ENCODE measurements around the gene RHBDD2.
"Not testable (repeated sequence)": the region's sequence is repeated elsewhere in the genome, so short reads cannot be mapped to it uniquely, and the experiment has no call there.

The RHBDD2 gene

DNA sequence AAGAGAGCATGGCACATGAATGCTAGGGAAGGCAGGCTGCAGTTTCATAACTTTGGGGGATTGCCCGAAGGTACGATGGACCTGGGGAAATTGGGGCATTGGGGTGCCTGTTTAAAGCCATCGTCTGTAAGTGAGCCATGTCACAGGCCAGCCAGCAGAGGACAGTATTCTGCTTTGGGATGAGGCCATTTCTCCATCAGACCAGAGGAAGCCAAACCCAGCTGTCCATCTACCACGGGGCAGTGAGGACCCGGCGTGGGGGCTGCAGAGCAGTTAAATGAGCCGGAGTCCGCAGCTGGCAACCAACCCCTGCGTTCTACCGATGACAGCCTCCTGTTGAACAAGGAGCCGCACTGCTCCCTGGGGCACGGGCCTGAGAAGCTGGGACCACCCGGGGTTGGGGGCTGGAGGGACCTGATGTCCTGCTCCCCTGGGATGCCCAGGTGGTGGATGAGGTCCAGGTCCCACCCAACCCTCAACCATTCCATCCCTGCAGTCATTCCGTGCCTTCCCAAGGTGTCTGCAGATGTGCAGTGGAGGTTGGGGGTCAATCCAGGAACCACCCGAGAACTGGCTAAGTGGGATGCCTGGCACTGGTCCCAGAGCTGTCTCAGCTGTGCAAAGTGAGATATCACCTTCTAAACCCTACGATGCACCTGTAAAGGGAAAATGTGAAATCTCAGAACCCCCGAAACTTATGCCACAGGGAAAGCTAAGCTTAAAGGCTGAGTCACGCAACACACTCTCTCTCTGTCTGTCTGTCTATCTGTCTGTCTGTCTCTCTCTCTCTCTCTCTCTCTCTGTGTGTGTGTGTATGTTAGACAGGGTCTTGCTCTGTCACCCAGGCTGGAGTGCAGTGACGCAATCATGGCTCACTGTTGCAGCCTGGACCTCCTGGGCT is 12.1 kb upstream of the RHBDD2 start:
- peak; percentile 46 to 56 for DNase-seq

DNA sequence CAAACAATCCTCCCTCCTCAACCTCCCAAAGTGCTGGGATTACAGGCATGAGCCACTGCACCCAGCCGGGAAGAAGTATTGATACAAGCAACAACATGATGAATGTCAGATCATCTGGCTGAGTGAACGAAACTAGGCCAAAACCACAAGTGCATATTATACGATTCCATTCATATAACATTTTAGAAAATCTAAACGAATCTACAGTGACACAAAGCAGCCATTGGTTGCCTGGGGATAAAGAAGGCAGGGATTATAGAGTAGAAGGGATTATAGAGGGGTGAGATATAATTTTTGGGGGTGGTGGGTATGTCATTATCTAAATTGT is 11.5 kb upstream of the RHBDD2 start:
- DNase-seq = no peak

DNA sequence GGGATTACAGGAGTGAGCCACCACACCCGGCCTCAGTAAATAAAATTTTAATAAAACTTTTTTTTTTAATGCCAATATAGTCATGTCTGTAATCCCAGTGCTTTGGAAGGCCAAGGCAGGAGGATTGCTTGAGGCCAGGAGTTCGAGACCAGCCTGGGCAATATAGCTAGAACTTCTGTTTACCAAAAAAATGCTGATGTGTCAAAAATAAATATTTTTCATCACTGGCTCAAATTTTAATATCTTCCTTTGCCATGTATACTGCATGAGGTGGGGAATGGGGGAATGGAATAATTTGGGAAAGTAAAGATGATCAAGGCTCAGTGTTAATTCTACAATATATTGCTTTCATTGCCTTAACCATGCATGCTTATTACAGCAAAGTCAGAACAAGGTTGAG is 10.7 kb upstream of the RHBDD2 start:
- DNase-seq = no peak

DNA sequence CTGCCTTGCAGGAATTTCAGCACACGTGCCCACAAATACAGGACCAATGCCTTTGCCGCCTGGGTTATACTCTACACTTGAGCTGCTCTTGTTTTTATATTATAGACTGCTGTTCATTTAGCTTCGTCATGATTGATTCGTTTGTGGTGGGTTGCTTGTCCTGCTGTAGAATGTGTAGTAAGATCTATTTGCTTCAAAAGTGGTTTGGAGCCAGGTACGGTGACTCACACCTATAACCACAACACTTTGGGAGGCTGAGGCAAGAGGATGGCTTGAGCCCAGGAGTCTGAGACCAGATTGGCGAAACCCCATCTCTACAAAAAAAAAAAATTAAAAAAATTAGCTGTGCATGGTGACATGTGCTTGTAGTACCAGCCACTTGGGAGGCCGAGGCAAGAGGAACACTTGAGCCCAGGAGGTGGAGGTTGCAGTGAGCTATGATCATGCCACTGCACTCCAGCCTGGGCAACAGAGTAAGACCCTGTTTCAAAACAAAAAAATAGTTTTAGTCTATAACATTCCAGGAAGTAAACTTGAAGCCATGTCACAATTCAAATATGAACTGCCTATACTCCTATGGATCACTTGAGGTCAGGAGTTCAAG is 9.0 kb upstream of the RHBDD2 start:
- peak in 1 of 2 experiments; percentile 42 for DNase-seq

DNA sequence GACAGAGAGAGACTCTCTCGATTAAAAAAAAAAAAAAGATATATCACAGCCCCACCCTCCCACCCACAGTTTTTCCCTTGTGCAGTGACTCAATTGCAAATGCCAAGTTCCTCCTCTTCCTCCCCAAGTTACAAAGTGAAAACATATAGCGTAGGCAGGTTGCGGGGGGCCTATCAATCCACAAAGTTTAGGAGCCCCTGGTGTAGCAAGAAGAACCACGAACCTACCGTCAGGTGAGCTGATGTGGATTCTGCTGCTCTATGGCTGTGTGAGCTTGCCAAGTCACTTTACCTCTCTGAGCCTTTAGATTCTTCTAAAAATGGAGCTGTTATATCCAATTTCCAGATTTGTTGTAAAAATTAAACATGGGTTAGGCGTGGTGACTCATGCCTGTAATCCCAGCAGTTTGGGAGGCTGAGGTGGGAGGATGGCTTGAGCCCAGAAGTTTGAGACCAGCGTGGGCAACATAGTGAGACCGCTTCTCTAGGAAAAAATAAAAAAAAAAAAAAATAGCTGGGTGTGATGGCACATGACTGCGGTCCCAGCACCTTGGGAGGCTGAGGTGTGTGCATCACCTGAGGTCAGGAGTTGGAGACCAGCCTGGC is 8.2 kb upstream of the RHBDD2 start:
- DNase-seq = peak; percentile 51 to 58

DNA sequence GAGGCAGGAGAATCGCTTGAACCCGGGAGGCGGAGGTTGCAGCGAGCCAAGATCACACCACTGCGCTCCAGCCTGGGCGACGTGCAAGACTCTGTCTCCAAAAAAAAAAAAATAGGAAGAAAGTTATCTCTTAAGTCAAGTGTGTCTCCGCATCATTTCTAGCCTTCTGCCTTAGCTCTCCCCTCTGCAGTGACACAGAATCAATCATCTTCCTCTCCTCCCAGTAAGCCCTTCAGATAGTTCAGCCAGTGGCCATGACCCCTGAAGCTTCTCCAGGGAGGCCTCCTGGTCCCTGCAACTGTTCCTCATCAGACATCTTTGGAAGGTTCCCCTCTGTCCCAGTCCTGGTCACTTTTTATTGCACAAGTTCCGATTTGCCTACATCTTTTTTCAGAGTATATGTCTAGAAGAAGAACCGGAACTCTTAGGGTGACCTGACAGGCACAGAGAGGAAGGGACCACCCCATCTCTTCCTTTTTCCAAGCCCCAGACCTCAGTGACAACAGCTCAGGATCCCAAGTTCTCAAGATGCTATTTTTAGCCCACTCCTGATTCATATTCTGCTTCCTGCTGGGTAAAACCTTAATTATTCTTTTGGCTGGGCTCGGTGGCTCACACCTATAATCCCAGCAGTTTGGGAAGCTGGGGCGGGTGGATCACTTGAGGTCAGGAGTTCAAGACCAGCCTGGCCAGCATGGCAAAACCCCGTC is 6.6 kb upstream of the RHBDD2 start:
- no peak for DNase-seq

DNA sequence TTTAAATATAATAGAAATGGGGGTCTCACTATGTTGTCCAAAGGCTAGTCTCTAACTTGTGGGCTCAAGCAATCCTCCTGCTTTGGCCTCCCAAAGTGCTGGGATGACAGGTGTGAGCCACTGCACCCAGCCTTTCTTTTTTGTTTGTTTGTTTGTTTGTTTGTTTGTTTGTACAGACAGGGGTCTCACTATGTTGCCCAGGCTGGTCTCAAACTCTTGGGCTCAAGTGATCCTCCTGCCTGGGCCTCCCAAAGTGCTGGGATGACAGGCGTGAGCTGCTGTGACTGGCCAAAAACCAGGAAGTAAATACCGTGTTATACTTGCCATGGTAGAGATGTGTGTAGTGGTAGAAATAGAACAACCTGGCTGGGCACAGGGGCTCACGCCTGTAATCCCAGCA is 4.7 kb upstream of the RHBDD2 start:
- DNase-seq = not testable (repeated sequence)

DNA sequence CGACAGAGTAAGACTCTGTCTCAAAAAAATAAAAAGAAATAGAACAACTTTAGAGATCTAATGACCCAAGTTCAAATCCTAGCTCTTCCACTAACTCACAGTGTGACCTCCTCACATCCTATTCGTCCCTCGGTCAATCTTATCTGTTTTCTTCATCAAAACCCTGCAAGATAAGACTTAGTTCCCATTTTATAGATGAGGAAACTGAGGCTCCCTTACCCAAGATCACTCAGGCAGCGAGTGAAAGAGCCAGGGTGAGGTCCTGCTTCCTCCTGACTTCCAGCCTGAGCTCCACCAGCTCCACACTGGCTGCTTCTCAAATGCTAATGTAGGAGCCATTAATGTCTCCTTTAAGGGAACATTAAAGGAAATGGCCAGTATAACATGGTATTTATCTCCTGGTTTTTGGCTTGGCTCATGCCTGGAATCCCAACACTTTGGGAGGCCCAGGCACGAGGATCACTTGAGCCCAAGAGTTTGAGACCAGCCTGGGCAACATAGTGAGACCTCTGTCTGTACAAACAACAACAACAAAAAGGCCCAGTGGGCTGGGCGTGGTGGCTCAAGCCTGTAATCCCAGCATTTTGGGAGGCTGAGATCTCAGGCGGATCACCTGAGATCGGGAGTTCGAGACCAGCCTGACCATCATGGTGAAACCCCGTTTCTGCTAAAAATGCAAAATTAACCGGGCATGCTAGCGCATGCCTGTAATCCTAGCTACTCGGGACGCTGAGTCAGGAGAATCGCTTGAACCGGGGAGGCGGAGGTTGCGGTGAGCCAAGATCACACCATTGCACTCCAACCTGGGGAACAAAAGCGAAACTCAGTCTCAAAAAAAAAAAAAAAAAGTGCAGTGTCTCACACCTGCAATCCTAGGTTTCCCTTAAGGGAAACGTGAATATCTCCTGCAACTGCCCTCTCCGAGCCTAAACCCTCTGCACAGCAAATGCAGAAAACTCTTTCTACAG is 3.4 kb upstream of the RHBDD2 start:
- DNase-seq = no peak

DNA sequence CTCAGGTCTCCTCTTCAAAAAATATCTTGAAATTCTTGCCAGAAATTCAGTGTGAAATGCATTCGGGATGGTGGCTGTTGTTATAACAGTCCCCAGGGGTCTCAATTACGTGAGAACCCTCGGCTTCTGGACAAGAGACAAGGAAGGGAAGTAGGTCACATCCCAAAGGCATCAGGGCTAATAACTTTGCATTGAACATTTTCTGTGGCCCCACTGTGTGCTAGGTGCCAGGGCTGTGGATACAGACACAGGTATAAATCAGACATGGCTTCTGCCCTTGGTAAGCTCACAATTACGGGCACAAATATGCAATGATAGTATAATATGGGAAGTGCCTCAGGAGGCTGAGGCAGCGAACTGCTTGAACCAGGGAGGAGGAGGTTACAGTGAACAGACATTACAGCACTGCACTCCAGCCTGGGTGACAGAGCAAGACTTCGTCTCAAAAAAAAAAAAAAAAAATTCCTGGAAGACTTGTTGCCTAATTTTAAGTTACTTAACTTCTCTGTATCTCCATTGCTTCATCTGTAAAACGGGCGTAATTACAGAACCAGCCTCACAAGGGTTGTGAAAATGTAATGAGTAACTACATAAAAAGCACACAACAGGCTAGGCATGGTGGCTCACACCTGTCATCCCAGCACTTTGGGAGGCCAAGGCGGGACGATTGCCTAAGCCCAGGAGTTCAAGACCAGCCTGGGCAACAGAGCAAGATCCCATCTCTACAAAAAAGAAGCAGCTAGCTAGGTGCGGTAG is 2.5 kb upstream of the RHBDD2 start:
- no peak for DNase-seq

DNA sequence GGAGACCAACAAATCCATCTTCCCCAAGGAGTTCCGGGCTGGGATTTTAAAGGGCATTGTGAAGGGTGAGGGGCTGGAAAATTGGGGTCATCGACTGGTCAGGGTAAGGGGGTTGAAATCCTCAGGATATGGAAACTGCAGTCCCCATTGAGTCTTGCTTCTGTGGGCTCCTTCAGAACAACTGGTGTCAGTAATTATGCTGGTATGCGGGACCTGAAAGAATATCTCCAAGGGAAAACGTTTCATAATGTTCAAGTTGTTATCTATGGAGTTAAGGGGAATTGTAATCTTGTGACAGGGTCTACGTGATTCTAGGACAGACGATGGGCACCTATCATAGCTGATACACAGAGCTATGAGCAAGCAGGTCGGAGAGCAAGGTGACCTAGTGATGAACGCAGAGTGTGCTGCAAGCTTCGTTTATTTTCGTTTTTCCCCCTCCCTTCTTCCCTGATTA is 494 bp upstream of the RHBDD2 start:
- peak in 1 of 2 experiments; percentile 33 for DNase-seq

DNA sequence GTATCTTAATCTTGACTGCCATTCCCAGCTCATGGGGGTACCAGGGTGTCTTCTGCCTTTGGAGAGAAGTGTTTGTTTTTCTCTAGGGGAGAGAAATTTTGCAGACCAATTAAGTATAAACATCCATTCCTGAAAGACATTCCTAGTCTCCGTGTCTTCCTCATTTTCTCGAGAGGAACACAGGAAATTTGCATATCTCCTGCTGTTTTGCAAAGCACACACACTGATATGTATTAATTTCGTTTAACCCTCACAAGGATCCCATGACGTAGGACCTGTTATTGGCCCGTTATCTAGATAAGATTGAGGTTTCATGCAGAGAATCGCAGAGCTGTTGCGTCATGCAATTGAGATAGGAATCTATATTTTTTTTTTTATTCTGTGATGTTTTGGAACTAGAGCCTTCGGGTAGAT is 944 bp downstream of the RHBDD2 start:
- DNase-seq = no peak

DNA sequence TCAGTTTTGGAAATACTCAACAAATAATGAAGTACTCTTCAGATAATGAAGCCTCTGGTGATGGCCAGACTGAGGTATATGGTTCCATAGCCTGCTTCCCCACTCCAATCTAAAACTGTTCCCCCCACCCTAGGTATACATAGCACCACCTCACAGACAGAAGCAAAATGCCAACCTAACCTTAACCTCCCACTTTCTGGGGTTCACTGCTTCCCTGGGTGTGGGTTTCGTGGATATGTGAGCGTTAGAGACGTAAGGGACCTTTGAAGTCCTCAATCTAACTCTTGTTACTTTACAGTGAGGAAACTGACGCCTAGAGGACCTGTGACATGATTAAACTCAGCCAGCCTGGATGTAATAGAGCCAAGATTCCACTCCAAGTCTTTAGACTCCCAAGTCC is 1.4 kb downstream of the RHBDD2 start:
- DNase-seq = no peak

DNA sequence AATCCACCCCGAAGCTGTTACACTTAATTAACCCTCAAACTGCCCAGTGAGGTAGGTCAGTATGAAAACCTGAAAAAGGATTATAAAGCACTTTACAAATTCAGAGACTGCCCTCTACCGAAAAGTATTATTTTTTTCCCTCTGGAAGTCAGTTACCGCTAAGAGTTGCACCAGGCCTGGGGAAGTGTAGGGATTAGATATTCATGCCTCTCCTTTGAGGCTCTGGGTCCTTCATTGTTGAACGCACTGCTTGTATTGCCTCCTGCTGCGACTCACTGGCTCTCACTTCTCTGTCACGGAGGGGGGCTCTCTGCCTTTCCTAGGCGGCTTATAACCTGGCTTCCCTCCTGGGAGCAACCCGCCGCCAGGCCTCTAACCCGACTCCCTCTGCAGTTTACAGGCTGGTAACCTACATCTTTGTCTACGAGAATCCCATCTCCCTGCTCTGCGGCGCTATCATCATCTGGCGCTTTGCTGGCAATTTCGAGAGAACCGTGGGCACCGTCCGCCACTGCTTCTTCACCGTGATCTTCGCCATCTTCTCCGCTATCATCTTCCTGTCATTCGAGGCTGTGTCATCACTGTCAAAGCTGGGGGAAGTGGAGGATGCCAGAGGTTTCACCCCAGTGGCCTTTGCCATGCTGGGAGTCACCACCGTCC is 2.7 kb downstream of the RHBDD2 start:
- no peak for DNase-seq

DNA sequence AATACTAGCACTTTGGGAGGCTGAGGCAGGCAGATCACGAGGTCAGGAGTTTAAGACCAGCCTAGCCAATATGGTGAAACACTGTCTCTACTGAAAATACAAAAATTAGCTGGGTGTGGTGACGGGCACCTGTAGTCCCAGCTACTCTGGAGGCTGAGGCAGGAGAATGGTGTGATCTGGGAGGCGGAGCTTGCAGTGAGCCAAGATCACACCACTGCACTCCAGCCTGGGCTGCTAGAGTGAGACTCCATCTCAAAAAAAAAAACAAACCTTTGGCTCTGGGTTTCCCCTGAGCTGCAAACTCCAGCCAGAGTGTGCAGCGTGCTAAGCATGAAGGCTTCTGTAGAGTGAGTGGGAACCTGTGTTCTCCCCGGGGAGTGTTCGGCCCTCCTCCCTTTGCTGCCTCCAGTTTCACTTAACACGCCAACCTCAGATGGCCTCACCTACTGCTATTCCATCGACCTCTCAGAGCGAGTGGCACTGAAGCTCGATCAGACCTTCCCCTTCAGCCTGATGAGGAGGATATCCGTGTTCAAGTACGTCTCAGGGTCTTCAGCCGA is 4.5 kb downstream of the RHBDD2 start:
- DNase-seq = not testable (repeated sequence)

DNA sequence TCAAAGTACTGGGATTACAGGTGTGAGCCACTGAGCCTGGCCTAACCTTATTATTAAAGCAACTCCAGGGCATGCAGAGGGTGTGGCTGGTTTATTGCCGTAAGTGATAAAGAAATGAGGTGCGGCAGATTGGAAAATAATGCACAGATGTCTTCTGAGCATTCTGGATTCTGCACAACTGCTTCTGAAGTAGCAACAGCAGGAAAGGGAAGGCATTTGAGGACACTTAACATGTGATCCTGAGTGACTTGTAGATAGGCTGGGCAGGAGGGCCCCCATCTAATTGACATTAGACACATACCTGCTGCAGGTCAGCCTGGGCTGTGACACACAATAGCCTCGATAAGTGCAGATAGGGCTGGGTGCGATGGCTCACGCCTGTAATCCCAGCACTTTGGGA is 5.6 kb downstream of the RHBDD2 start:
- DNase-seq = no peak

DNA sequence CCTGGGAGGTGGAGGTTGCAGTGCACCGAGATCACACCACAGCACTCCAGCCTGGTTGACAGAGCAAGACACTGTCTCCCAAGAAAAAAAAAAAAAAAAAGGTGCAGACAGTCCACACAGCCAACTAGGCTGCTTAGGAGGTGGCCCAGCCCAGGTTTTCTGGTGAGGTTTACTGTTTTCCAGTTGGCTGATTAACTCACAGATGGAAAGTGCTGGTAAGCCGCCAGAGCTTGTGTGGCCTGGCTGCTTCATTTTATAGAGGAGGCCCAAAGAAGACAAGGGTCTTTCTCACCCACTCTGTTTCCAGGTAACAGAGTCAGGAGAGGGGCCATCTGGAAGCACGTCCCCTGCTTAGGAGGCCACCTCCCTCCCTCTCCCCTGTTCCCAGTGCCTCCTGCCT is 6.2 kb downstream of the RHBDD2 start:
- DNase-seq = no peak

DNA sequence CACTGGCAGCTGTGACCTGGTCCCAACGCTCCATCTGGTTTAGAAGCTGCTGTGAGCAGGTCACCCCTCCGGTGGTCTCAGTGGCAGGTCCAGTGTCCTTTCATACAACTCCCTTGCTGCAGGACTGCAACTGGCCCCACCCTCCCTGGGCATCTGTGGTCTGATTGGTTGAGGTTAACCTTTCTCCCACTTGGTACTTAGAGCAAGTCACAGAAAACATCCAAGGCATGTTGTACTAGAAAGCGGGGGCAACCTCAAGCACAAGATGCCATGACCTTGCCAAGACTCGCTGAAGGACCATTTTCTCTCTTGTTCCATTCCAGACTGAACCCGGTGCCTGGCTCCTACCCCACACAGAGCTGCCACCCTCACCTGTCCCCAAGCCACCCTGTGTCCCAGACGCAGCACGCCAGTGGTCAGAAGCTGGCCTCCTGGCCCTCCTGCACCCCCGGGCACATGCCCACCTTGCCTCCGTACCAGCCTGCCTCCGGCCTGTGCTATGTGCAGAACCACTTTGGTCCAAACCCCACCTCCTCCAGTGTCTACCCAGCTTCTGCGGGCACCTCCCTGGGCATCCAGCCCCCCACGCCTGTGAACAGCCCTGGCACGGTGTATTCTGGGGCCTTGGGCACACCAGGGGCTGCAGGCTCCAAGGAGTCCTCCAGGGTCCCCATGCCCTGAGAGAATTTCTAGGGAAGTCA is 9.0 kb downstream of the RHBDD2 start:
- DNase-seq = no peak

DNA sequence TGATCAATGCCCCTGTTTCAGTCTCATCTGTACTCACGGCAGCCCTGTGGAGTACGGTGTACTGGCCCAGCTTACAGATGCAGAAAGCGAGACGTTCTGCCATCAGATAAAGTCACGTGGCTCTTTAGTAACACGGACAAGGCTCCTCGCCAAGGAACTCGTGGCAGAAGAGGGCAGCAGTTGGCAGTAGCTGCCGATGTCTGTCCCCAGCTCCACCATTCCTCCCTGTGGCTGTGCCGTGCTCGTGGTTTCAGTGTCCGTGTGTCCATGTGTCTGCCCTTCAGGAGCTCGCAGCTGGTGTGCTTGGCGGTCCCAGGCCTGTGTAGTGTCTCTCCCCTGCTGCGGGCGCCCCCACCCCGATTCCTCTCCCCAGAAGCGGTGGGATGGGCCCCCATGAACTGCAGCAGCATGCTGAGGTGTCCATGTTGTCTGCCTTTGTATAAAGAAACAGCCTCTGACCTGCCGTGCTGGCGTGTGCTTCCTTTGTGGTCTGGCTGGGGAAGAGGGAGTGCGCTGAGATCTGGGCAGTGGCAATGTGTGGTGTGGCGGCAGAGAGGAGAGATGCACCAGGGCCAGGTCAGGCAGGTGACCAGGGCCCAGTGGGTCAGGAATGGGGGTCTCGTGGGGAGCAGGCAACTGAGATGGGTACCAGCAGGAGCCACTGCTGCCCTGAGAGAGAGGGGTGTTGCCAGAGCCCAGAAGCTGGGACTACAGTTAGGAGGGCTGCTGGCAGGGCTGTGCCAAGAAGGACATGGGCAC is 9.8 kb downstream of the RHBDD2 start:
- no peak for DNase-seq

DNA sequence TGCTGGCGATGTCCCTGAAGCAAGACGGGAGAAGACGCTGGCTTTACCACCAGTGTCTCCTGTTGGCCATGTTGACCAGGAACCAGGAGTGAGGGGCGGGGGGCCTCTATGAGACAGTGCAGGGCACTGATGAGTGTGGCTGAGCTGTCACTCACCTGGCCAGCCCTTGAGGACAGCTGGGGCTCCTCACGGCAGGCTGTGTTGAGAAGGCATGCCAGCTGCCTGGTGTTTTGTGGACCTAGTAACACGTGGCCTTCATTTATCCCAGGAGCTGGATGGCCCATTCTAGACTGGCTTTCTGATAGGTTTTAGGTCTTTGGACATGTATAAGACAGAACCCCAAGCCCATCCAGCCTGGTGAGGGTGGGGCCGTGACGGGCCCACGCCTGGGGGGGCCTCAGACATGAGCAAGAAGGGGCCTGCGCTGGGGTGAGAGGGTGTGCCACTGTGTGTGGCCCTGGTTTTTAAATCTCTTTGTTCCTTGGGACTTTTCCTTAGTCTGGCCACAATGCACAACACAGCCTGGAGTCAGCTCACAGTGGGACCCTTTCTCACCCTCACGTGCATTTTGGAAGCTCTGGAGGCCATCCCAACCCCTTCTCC is 10.5 kb downstream of the RHBDD2 start:
- DNase-seq = no peak

Data from activated T-cell treated with anti-CD3 and anti-CD28 coated beads, Interleukin-2, amount 50 U/mL, for 48 hours (primary cell).